Measurements from ENCODE around the gene ING5.

Gene ING5

DNA sequence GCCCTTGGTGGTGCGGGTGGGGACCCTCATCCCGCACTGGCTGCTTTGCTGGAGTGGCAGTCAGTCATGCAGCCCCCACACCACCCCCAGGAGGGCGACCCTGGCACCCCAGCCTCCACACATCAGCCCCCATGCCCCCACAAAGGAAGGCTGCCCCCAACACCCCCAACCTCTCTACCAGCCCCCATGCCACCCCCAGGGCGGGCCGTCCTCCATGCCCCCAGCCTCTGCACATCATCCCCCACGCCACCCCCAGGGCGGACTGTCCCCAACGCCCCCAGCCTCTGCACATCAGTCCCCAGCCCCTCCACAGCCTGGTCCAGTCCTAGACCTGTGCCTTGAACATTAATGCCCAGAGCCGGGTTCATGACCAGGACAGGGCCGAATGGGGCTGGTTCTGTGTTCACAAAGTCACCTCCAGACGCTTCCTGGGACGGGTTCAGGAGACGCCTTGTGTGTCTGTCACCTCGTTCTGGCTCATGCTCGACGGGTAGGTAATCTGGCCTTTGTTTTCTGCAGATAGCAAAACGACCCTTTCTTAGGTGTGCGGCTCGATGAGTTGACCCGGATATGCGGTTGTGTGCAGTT is 50.9 kb downstream of the ING5 start:
- TF ChIP-seq, protein P1, sequence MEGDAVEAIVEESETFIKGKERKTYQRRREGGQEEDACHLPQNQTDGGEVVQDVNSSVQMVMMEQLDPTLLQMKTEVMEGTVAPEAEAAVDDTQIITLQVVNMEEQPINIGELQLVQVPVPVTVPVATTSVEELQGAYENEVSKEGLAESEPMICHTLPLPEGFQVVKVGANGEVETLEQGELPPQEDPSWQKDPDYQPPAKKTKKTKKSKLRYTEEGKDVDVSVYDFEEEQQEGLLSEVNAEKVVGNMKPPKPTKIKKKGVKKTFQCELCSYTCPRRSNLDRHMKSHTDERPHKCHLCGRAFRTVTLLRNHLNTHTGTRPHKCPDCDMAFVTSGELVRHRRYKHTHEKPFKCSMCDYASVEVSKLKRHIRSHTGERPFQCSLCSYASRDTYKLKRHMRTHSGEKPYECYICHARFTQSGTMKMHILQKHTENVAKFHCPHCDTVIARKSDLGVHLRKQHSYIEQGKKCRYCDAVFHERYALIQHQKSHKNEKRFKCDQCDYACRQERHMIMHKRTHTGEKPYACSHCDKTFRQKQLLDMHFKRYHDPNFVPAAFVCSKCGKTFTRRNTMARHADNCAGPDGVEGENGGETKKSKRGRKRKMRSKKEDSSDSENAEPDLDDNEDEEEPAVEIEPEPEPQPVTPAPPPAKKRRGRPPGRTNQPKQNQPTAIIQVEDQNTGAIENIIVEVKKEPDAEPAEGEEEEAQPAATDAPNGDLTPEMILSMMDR (IDR thresholded peaks at IDR 0.05; ENCODE audit: insufficient read depth, low read length, poor library complexity, severe bottlenecking) = no peak
- Histone ChIP-seq H3K4me3 (replicated peaks; ENCODE audit: low read depth, low read length) (no peak overlapping the region), H3K36me3 (ENCODE audit: control insufficient read depth, insufficient read depth, low read length) (peaks cover 15% of the 10 kb centered on the region), H3K27me3 (replicated peaks; ENCODE audit: control insufficient read depth, insufficient read depth, low read length) (no peaks in the 10 kb centered on the region)
- no peak for DNase-seq (ENCODE audit: extremely low read depth, insufficient read length)

DNA sequence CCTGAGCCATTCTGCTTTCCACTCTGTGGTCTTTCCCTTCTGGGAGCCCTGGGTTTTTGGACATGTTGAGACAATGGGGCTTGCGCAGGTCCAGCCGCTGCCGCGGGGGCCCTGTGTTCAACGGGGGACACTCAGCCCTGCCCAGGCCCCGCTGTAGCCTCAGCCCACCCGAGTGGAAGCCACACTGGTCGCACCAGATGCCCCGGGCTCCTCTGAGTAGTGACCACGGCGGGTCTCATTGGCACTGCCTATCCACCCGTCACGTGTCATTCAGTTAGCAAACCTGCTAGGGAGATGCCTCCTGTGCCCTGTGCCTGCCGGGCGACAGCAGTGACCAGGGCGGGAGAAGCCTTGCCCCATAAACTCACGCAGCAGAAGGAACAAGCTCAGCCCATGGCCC is 51.7 kb downstream of the ING5 start:
- DNase-seq (ENCODE audit: extremely low read depth, insufficient read length) = no peak
- peaks cover 12% of the 10 kb centered on the region for H3K36me3 ChIP-seq (ENCODE audit: control insufficient read depth, insufficient read depth, low read length)
- no peak overlapping the region for H3K4me3 ChIP-seq (replicated peaks; ENCODE audit: low read depth, low read length)
- TF ChIP-seq, protein P1 (IDR thresholded peaks at IDR 0.05; ENCODE audit: insufficient read depth, low read length, poor library complexity, severe bottlenecking) = no peak
- no peaks in the 10 kb centered on the region for H3K27me3 ChIP-seq (replicated peaks; ENCODE audit: control insufficient read depth, insufficient read depth, low read length)

DNA sequence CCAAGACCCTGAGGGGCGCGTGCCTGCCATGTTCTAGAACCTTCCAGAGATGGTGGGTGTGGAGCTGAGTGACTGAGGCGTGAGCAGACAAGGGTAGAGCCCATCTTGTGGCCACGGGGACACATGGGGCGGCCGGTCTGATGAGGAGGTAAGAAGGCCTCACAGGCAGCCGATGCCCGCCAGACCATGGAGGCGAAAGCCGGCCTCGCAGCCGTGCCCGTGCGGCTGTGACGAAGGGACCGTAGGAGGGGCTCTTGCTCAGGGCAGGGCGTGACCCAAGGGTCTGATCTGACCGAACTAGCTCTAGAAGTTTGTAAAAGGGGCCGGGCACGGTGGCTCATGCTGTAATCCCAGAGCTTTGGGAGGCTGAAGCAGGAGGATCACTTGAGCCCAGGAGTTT is 52.2 kb downstream of the ING5 start:
- TF ChIP-seq, protein P1 (IDR thresholded peaks at IDR 0.05; ENCODE audit: insufficient read depth, low read length, poor library complexity, severe bottlenecking) = no peak
- peaks cover 11% of the 10 kb centered on the region for H3K36me3 ChIP-seq (ENCODE audit: control insufficient read depth, insufficient read depth, low read length)
- DNase-seq (ENCODE audit: extremely low read depth, insufficient read length) = no peak
- H3K4me3 ChIP-seq (replicated peaks; ENCODE audit: low read depth, low read length) = no peak overlapping the region
- H3K27me3 ChIP-seq (replicated peaks; ENCODE audit: control insufficient read depth, insufficient read depth, low read length) = no peaks in the 10 kb centered on the region

DNA sequence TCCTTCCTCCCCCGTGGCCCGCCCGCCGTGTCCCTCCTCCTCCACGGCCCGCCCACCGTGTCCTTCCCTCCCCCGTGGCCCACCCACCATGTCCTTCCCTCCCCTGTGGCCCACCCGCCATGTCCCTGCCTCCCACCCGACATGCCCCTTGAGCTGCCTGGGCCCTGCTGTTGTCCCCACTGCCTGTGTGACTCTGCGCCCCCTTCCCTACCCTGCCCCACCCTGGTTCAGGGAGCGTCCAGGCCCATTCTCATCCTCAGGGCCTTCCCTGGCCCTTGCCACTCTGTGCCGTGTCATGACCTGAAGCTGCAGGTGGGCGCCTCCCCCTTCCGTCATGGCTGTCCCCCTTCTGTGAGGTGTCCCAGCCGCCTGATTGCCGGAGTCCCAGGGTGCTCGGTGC is 53.3 kb downstream of the ING5 start:
- Histone ChIP-seq H3K4me3 (replicated peaks; ENCODE audit: low read depth, low read length) (no peak overlapping the region), H3K36me3 (ENCODE audit: control insufficient read depth, insufficient read depth, low read length) (peaks cover 5% of the 10 kb centered on the region), H3K27me3 (replicated peaks; ENCODE audit: control insufficient read depth, insufficient read depth, low read length) (no peaks in the 10 kb centered on the region)
- TF ChIP-seq, protein P1 (IDR thresholded peaks at IDR 0.05; ENCODE audit: insufficient read depth, low read length, poor library complexity, severe bottlenecking) = no peak
- DNase-seq (ENCODE audit: extremely low read depth, insufficient read length) = no peak

DNA sequence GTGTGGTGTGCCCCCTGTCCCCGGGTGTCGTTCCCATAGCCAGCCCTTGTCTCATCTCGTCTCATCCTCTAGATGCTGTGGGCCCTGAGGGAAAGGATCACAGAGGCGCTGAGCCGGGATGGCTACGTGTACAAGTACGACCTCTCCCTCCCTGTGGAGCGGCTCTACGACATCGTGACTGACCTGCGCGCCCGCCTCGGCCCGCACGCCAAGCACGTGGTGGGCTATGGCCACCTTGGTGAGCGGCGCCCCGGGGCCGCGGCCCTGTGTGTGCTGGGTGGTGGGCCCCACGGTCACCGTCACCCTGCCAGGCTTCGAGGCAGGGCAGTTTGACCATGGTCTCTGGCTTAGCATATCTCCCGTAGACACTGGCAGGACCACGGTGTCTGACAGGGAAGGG is 53.9 kb downstream of the ING5 start:
- TF ChIP-seq, protein P1 (IDR thresholded peaks at IDR 0.05; ENCODE audit: insufficient read depth, low read length, poor library complexity, severe bottlenecking) = no peak
- no peaks in the 10 kb centered on the region for H3K27me3 ChIP-seq (replicated peaks; ENCODE audit: control insufficient read depth, insufficient read depth, low read length)
- peaks cover 5% of the 10 kb centered on the region for H3K36me3 ChIP-seq (ENCODE audit: control insufficient read depth, insufficient read depth, low read length)
- DNase-seq (ENCODE audit: extremely low read depth, insufficient read length) = no peak
- H3K4me3 ChIP-seq (replicated peaks; ENCODE audit: low read depth, low read length) = no peak overlapping the region

Measured in GM06990 (cell line).